Fibroblast of lung (primary cell): ENCODE measurements around the gene IQSEC3. TPM values are rescaled to one million over a fixed set of nuclear protein-coding genes. Genes with fewer than 3 reads are reported as not detected.

Source experiments
- DNase-seq, 2 donors: peaks; one replicate each; pipeline versions ENCODE4 v3.0.0 to v3.0.0-alpha.2; 2010; ENCODE audit warnings: low read depth in 2 of 2
- H2AFZ ChIP-seq: 2 replicates; pipeline ENCODE4 v1.5.1; 2012; ENCODE audit warnings: low read length, control low read depth, inconsistent platforms
- H3K27ac ChIP-seq: 2 replicates; pipeline ENCODE4 v1.5.1; 2011; ENCODE audit warnings: low read length, control low read depth; ENCODE audit not compliant: insufficient read depth
- H3K27me3 ChIP-seq: 2 replicates; pipeline ENCODE4 v1.5.1; 2011; ENCODE audit warnings: mild to moderate bottlenecking, low read length; ENCODE audit not compliant: control insufficient read depth, insufficient read depth
- H3K36me3 ChIP-seq: 2 replicates; pipeline ENCODE4 v1.5.1; 2011; ENCODE audit warnings: low read length; ENCODE audit not compliant: control insufficient read depth, insufficient read depth
- H3K4me1 ChIP-seq: 2 replicates; pipeline ENCODE4 v1.5.1; 2011; ENCODE audit warnings: low read length; ENCODE audit not compliant: control insufficient read depth, insufficient read depth; ENCODE audit errors: extremely low read depth
- H3K4me2 ChIP-seq: 2 replicates; pipeline ENCODE4 v1.5.1; 2011; ENCODE audit warnings: low read length, control low read depth; ENCODE audit not compliant: insufficient read depth; ENCODE audit errors: extremely low read depth
- H3K4me3 ChIP-seq, 4 experiments: fragments of 200-600 bp in 1 of 4; sonication (generic) in 1 of 4; replicated peaks in 1 of 4; 2 replicates each; pipeline ENCODE4 v1.5.1; 2011 to 2016; ENCODE audit warnings: low read length in 4 of 4, low read depth in 3 of 4, mild to moderate bottlenecking in 3 of 4, control low read depth in 2 of 4, inconsistent platforms in 1 of 4, mixed read lengths in 1 of 4; ENCODE audit not compliant: insufficient read depth in 1 of 4; ENCODE audit errors: control extremely low read depth in 1 of 4
- H3K79me2 ChIP-seq: 2 replicates; pipeline ENCODE4 v1.5.1; 2012; ENCODE audit warnings: mild to moderate bottlenecking, low read length, inconsistent platforms; ENCODE audit not compliant: control insufficient read depth, insufficient read depth
- H3K9ac ChIP-seq: 2 replicates; pipeline ENCODE4 v1.5.1; 2011; ENCODE audit warnings: mild to moderate bottlenecking, low read length, control low read depth; ENCODE audit not compliant: insufficient read depth
- H3K9me3 ChIP-seq: 2 replicates; pipeline ENCODE4 v1.5.1; 2012; ENCODE audit warnings: low read depth, low read length; ENCODE audit not compliant: control insufficient read depth, insufficient read depth
- H4K20me1 ChIP-seq: 2 replicates; pipeline ENCODE4 v1.5.1; 2011; ENCODE audit warnings: low read length; ENCODE audit not compliant: control insufficient read depth, insufficient read depth; ENCODE audit errors: extremely low read depth
- EZH2 ChIP-seq: IDR thresholded peaks from 2 replicates; pipeline ENCODE4 v1.5.1; 2012; ENCODE audit warnings: low read length, control low read depth, mild to moderate bottlenecking; ENCODE audit errors: missing control alignments
- polyA plus RNA-seq, 2 donors: library from polyadenylated mRNA; depleted of rRNA in 1 of 2; stranded (reverse) in 1 of 2; unstranded in 1 of 2; fragments of >200 nt; gene quantifications; 2 replicates each; pipeline ENCODE4 v1.2.1, GENCODE V29; 2011 to 2012; ENCODE audit warnings: missing spikeins in 1 of 2
- total RNA-seq: library from RNA; depleted of rRNA; stranded (reverse); fragments of >200 nt; gene quantifications from 2 replicates; pipeline ENCODE4 v1.2.1, GENCODE V29; 2014
- TF ChIP-seq, protein P1 (sequence below), 2 donors: IDR thresholded peaks in 1 of 2; conservative IDR thresholded peaks in 1 of 2; 1 replicate in 1 of 2; 2 replicates in 1 of 2; pipeline ENCODE4 v1.5.1; 2011 to 2012; ENCODE audit warnings: low read length in 2 of 2, control low read depth in 1 of 2, inconsistent platforms in 1 of 2, low read depth in 1 of 2, mild to moderate bottlenecking in 1 of 2

Gene IQSEC3
- total and polyA plus RNA-seq, 2 donors (not counting 1 experiment from before 2014, with no cell fraction given), result 0.14 to 1.3 TPM

- Histone ChIP-seq H3K79me2 (no peaks in the 10 kb centered on the region), H2AFZ (no peak overlapping the region), H3K9me3 (no peaks in the 10 kb centered on the region), H3K4me1 (no peaks in the 10 kb centered on the region), H3K36me3 (no peaks in the 10 kb centered on the region), H3K9ac (no peak overlapping the region), H3K4me2 (no peak overlapping the region), H3K27me3 (peaks cover 9% of the 10 kb centered on the region), H3K4me3 (no peak overlapping the region), H3K27ac (no peak overlapping the region), H4K20me1 (no peaks in the 10 kb centered on the region)
- TF ChIP-seq, protein P1, sequence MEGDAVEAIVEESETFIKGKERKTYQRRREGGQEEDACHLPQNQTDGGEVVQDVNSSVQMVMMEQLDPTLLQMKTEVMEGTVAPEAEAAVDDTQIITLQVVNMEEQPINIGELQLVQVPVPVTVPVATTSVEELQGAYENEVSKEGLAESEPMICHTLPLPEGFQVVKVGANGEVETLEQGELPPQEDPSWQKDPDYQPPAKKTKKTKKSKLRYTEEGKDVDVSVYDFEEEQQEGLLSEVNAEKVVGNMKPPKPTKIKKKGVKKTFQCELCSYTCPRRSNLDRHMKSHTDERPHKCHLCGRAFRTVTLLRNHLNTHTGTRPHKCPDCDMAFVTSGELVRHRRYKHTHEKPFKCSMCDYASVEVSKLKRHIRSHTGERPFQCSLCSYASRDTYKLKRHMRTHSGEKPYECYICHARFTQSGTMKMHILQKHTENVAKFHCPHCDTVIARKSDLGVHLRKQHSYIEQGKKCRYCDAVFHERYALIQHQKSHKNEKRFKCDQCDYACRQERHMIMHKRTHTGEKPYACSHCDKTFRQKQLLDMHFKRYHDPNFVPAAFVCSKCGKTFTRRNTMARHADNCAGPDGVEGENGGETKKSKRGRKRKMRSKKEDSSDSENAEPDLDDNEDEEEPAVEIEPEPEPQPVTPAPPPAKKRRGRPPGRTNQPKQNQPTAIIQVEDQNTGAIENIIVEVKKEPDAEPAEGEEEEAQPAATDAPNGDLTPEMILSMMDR (conservative IDR thresholded peaks at IDR 0.05 in 1 of 2, IDR thresholded peaks at IDR 0.05 in 1 of 2; ENCODE audit: low read depth in 1 of 2, low read length in 2 of 2), result no peak
- TF ChIP-seq EZH2, result no peak
- DNase-seq, result no peak
Observed at GRCh38 chr12:163406-163986, 96.9 kb downstream of the IQSEC3 start.

GRCh38 chr12:164207-164606 lies 97.6 kb downstream of the IQSEC3 start:
- H3K9me3 ChIP-seq, result no peaks in the 10 kb centered on the region
- H3K4me1 ChIP-seq, result no peaks in the 10 kb centered on the region
- H3K27ac ChIP-seq, result no peak overlapping the region
- no peak overlapping the region for H3K4me2 ChIP-seq
- H3K27me3 ChIP-seq, result peaks cover 9% of the 10 kb centered on the region
- no peaks in the 10 kb centered on the region for H3K79me2 ChIP-seq
- DNase-seq, result no peak
- H4K20me1 ChIP-seq, result no peaks in the 10 kb centered on the region
- no peaks in the 10 kb centered on the region for H3K36me3 ChIP-seq
- no peak for TF ChIP-seq EZH2
- TF ChIP-seq, protein P1 (conservative IDR thresholded peaks at IDR 0.05 in 1 of 2, IDR thresholded peaks at IDR 0.05 in 1 of 2; ENCODE audit: low read depth in 1 of 2, low read length in 2 of 2), result no peak
- H3K4me3 ChIP-seq, result no peak overlapping the region
- H3K9ac ChIP-seq, result no peak overlapping the region
- no peak overlapping the region for H2AFZ ChIP-seq

GRCh38 chr12:165862-166368 lies 99.3 kb downstream of the IQSEC3 start:
- Histone ChIP-seq H3K27ac (no peak overlapping the region), H3K79me2 (no peaks in the 10 kb centered on the region), H3K4me2 (no peak overlapping the region), H3K27me3 (peaks cover 7% of the 10 kb centered on the region), H2AFZ (no peak overlapping the region), H3K4me3 (no peak overlapping the region), H3K4me1 (no peaks in the 10 kb centered on the region), H4K20me1 (no peaks in the 10 kb centered on the region), H3K9ac (no peak overlapping the region), H3K9me3 (no peaks in the 10 kb centered on the region), H3K36me3 (no peaks in the 10 kb centered on the region)
- TF ChIP-seq, protein P1 (conservative IDR thresholded peaks at IDR 0.05 in 1 of 2, IDR thresholded peaks at IDR 0.05 in 1 of 2; ENCODE audit: low read depth in 1 of 2, low read length in 2 of 2), result no peak
- no peak for TF ChIP-seq EZH2
- no peak for DNase-seq
